Measurements from ENCODE around the gene LRRC23. TPM values are rescaled to one million over a fixed set of nuclear protein-coding genes. Genes with fewer than 3 reads are reported as not detected.

LRRC23 gene
- total RNA-seq, 1 donor from 2014 or later, result 3.2 TPM

- peak; percentile 60 for ATAC-seq
These were observed 40.0 kb downstream of the LRRC23 start for GRCh38 chr12:6944381-6945186.

GRCh38 chr12:6945613-6946012 lies 41.0 kb downstream of the LRRC23 start:
- no peak for ATAC-seq

GRCh38 chr12:6946033-6946919 lies 41.7 kb downstream of the LRRC23 start:
- peak; percentile 81 for ATAC-seq

GRCh38 chr12:6946920-6947374 lies 42.3 kb downstream of the LRRC23 start:
- no peak for ATAC-seq

GRCh38 chr12:6947615-6948014 lies 43.0 kb downstream of the LRRC23 start:
- no peak for ATAC-seq

- no peak for ATAC-seq
These were observed 44.4 kb downstream of the LRRC23 start for GRCh38 chr12:6948873-6949594.

- no peak for ATAC-seq
These were observed 45.8 kb downstream of the LRRC23 start for GRCh38 chr12:6950401-6950801.

- ATAC-seq, result no peak
These were observed 46.4 kb downstream of the LRRC23 start, which contains the start of gene PTPN6 for GRCh38 chr12:6950811-6951540. Gene PTPN6 (plus strand): TSS chr12:6951356. CDS start chr12:6951513, 157 bp downstream.

- no peak for ATAC-seq
These were observed 47.0 kb downstream of the LRRC23 start for GRCh38 chr12:6951551-6952120.

- ATAC-seq, result no peak
These were observed 47.7 kb downstream of the LRRC23 start for GRCh38 chr12:6952121-6952862.

- no peak for ATAC-seq
These were observed 48.3 kb downstream of the LRRC23 start for GRCh38 chr12:6952863-6953441.

GRCh38 chr12:6953442-6954315 lies 49.1 kb downstream of the LRRC23 start:
- peak; percentile 20 for ATAC-seq

- no peak for ATAC-seq
These were observed 49.9 kb downstream of the LRRC23 start for GRCh38 chr12:6954316-6955107.

GRCh38 chr12:6955108-6956020 lies 50.7 kb downstream of the LRRC23 start:
- ATAC-seq, result no peak

GRCh38 chr12:6956021-6956727 lies 51.6 kb downstream of the LRRC23 start:
- ATAC-seq, result no peak

GRCh38 chr12:6957151-6957701 lies 52.6 kb downstream of the LRRC23 start:
- no peak for ATAC-seq

Data from esophagus mucosa (tissue), 1 donor.